Activated naive CD4-positive, alpha-beta T cell treated with anti-CD3 and anti-CD28 coated beads, Interleukin-2, amount 50 U/mL, for 16 hours (primary cell): ENCODE results near the gene CFAP157.

Experiments
- DNase-seq: peaks from one replicate; pipeline ENCODE4 v3.0.0-alpha.2; 2020

The CFAP157 gene

GRCh38 chr9:127716412-127716811, 9.6 kb downstream of the CFAP157 start:
- no peak for DNase-seq

GRCh38 chr9:127717766-127718165, 11.0 kb downstream of the CFAP157 start:
- no peak for DNase-seq

GRCh38 chr9:127720031-127720864, 13.5 kb downstream of the CFAP157 start:
- peak; percentile 22 for DNase-seq

- no peak for DNase-seq
Observed at GRCh38 chr9:127720865-127721227, 14.1 kb downstream of the CFAP157 start.

GRCh38 chr9:127721391-127721821, 14.6 kb downstream of the CFAP157 start:
- DNase-seq = no peak

GRCh38 chr9:127722055-127722745, 15.4 kb downstream of the CFAP157 start:
- no peak for DNase-seq

GRCh38 chr9:127723013-127723412, 16.2 kb downstream of the CFAP157 start:
- DNase-seq = no peak

GRCh38 chr9:127723444-127723843, 16.7 kb downstream of the CFAP157 start:
- DNase-seq = no peak

GRCh38 chr9:127724012-127724411, 17.2 kb downstream of the CFAP157 start:
- DNase-seq = no peak

- no peak for DNase-seq
Observed at GRCh38 chr9:127726871-127727270, 20.1 kb downstream of the CFAP157 start.

GRCh38 chr9:127728808-127729207, 22.0 kb downstream of the CFAP157 start:
- no peak for DNase-seq

GRCh38 chr9:127729522-127730256, 22.9 kb downstream of the CFAP157 start:
- DNase-seq = no peak

- DNase-seq = no peak
Observed at GRCh38 chr9:127730262-127730661, 23.5 kb downstream of the CFAP157 start.

- DNase-seq = no peak
Observed at GRCh38 chr9:127730799-127731410, 24.1 kb downstream of the CFAP157 start.

GRCh38 chr9:127731938-127732337, 25.1 kb downstream of the CFAP157 start:
- no peak for DNase-seq

GRCh38 chr9:127732444-127732843, 25.7 kb downstream of the CFAP157 start:
- DNase-seq = no peak

GRCh38 chr9:127733614-127734013, 26.8 kb downstream of the CFAP157 start:
- DNase-seq = no peak

GRCh38 chr9:127734247-127734746, 27.5 kb downstream of the CFAP157 start:
- DNase-seq = no peak

GRCh38 chr9:127734747-127735529, 28.1 kb downstream of the CFAP157 start, which contains the start of gene TOR2A:
TOR2A (minus strand) TSS chr9:127735294; CDS start chr9:127735270, 24 bp downstream.
- DNase-seq = peak; percentile 98

- no peak for DNase-seq
Observed at GRCh38 chr9:127735530-127736185, 28.9 kb downstream of the CFAP157 start.

- DNase-seq = no peak
Observed at GRCh38 chr9:127738666-127739065, 31.9 kb downstream of the CFAP157 start.
